Neural cell (in vitro differentiated cells): ENCODE results near the gene LRRC56. TPM values are rescaled to one million over a fixed set of nuclear protein-coding genes. Genes with fewer than 3 reads are reported as not detected.

Experiments
- H2AFZ ChIP-seq: fragments of 200-600, 300-800 bp; sonication (generic), shearing (Covaris generic); 2 replicates; pipeline ENCODE4 v1.6.0; 2014; ENCODE audit warnings: low read depth, mild to moderate bottlenecking, antibody characterized with exemption, low read length, moderate library complexity
- H3F3A ChIP-seq: fragments of 200-600 bp; shearing (Covaris generic); 2 replicates; pipeline ENCODE4 v1.6.1; 2016; ENCODE audit warnings: mild to moderate bottlenecking, moderate library complexity, mixed read lengths, antibody characterized with exemption, low read length; ENCODE audit not compliant: insufficient read depth, poor library complexity, severe bottlenecking
- H3K27ac ChIP-seq: fragments of 200-600, 300-800 bp; sonication (generic), shearing (Covaris generic); 2 replicates; pipeline ENCODE4 v1.5.1; 2014; ENCODE audit warnings: mild to moderate bottlenecking, low read length, moderate library complexity
- H3K27me3 ChIP-seq: fragments of 300-800, 200-600 bp; sonication (generic), shearing (Covaris generic); 2 replicates; pipeline ENCODE4 v1.6.0; 2014; ENCODE audit warnings: mild to moderate bottlenecking, low read depth, low read length, moderate library complexity; ENCODE audit not compliant: insufficient read depth
- H3K36me3 ChIP-seq: fragments of 300-800, 200-600 bp; sonication (generic), shearing (Covaris generic); 2 replicates; pipeline ENCODE4 v1.5.1; 2014; ENCODE audit warnings: mild to moderate bottlenecking, antibody characterized with exemption, low read length, moderate library complexity; ENCODE audit not compliant: insufficient read depth
- H3K4me2 ChIP-seq: fragments of 300-800, 200-600 bp; sonication (generic), shearing (Covaris generic); 2 replicates; pipeline ENCODE4 v1.6.0; 2014; ENCODE audit warnings: mild to moderate bottlenecking, low read length
- H3K4me3 ChIP-seq: fragments of 300-800, 200-600 bp; sonication (generic), shearing (Covaris generic); 2 replicates; pipeline ENCODE4 v1.5.1; 2014; ENCODE audit warnings: mild to moderate bottlenecking, low read length, moderate library complexity
- H3K79me2 ChIP-seq: fragments of 200-600 bp; shearing (Covaris generic); replicated peaks from 2 replicates; pipeline ENCODE4 v1.6.0; 2014; ENCODE audit warnings: mild to moderate bottlenecking, low read length, moderate library complexity; ENCODE audit not compliant: insufficient read depth
- H3K9ac ChIP-seq: fragments of 300-800, 200-600 bp; sonication (generic), shearing (Covaris generic); 2 replicates; pipeline ENCODE4 v1.6.1; 2016; ENCODE audit warnings: mild to moderate bottlenecking, low read length, mixed read lengths
- H3K9me2 ChIP-seq: fragments of 200-600 bp; shearing (Covaris generic); 2 replicates; pipeline ENCODE4 v1.6.1; 2016; ENCODE audit warnings: mild to moderate bottlenecking, low read length, mixed read lengths; ENCODE audit not compliant: insufficient read depth
- H3K9me3 ChIP-seq: fragments of 200-600, 300-800 bp; sonication (generic), shearing (Covaris generic); 2 replicates; pipeline ENCODE4 v1.6.1; 2016; ENCODE audit warnings: mild to moderate bottlenecking, mixed run types, low read length, moderate library complexity, mixed read lengths
- H4K20me1 ChIP-seq: fragments of 200-600 bp; shearing (Covaris generic); 2 replicates; pipeline ENCODE4 v1.6.1; 2016; ENCODE audit warnings: mild to moderate bottlenecking, mixed run types; ENCODE audit not compliant: insufficient read depth
- EP300 ChIP-seq: fragments of 450-650 bp; conservative IDR thresholded peaks from 2 replicates; pipeline ENCODE4 v1.6.1; 2014; ENCODE audit warnings: antibody characterized with exemption, mild to moderate bottlenecking, moderate library complexity; ENCODE audit not compliant: poor library complexity, severe bottlenecking
- EZH2 ChIP-seq: fragments of 200-600, 300-800 bp; shearing (Covaris generic), sonication (generic); IDR thresholded peaks from 2 replicates; pipeline ENCODE4 v1.6.1; 2014; ENCODE audit warnings: antibody characterized with exemption, low read length, borderline replicate concordance, mild to moderate bottlenecking; ENCODE audit not compliant: insufficient read depth, poor library complexity, severe bottlenecking
- MXI1 ChIP-seq: fragments of 450-650 bp; conservative IDR thresholded peaks from 2 replicates; pipeline ENCODE4 v1.6.1; 2014; ENCODE audit warnings: antibody characterized with exemption, mild to moderate bottlenecking; ENCODE audit not compliant: poor library complexity, severe bottlenecking
- POLR2AphosphoS5 ChIP-seq: IDR thresholded peaks from 2 replicates; pipeline ENCODE4 v1.6.1; 2012
- RAD21 ChIP-seq: fragments of 450-650 bp; conservative IDR thresholded peaks from 2 replicates; pipeline ENCODE4 v1.6.1; 2014; ENCODE audit warnings: antibody characterized with exemption, mild to moderate bottlenecking, moderate library complexity
- SMC3 ChIP-seq: fragments of 450-650 bp; conservative IDR thresholded peaks from 2 replicates; pipeline ENCODE4 v1.6.1; 2014; ENCODE audit warnings: antibody characterized with exemption, mild to moderate bottlenecking, moderate library complexity; ENCODE audit not compliant: poor library complexity
- TAF1 ChIP-seq: IDR thresholded peaks from 2 replicates; pipeline ENCODE4 v1.6.1; 2012; ENCODE audit warnings: low read depth
- polyA plus RNA-seq: library from polyadenylated mRNA; depleted of rRNA; stranded (reverse); fragments of >200 nt; gene quantifications from 2 replicates; pipeline ENCODE4 v1.2.3, GENCODE V29; 2014
- TF ChIP-seq, protein P1 (sequence below): IDR thresholded peaks from 2 replicates; pipeline ENCODE4 v1.6.1; 2012; ENCODE audit warnings: borderline replicate concordance
- TF ChIP-seq, protein P2 (sequence below): fragments of 450-650 bp; IDR thresholded peaks from 2 replicates; pipeline ENCODE4 v1.5.1; 2014; ENCODE audit warnings: antibody characterized with exemption, mild to moderate bottlenecking, moderate library complexity; ENCODE audit not compliant: poor library complexity, severe bottlenecking

Gene LRRC56
- polyA plus RNA-seq, 1 donor from 2014 or later: 0.76 TPM

DNA sequence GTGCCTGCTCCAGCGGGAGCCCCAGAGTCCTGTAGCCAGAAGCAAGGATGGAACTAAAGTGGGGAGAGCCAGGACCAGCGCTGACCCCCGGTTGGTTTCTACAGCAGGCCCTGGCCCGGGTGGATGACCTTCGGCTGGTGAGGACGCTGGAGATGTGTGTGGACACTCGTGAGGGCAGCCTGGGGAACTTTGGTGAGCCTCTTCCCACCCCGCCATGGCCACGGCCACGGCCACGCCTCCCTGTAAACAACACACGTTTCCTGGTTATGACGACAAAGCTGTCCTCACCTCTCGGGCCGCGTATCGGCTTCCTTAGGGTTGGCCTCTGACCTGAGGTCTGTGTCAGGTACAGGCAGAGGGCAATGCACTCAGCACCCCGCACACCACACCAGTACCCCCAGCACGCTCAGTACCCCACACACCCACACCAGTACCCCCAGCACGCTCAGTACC is 4.1 kb downstream of the LRRC56 start:
- no peak overlapping the region for H3K27ac ChIP-seq
- no peaks in the 10 kb centered on the region for H3K36me3 ChIP-seq
- no peaks in the 10 kb centered on the region for H3K9me2 ChIP-seq
- TF ChIP-seq, protein P1, sequence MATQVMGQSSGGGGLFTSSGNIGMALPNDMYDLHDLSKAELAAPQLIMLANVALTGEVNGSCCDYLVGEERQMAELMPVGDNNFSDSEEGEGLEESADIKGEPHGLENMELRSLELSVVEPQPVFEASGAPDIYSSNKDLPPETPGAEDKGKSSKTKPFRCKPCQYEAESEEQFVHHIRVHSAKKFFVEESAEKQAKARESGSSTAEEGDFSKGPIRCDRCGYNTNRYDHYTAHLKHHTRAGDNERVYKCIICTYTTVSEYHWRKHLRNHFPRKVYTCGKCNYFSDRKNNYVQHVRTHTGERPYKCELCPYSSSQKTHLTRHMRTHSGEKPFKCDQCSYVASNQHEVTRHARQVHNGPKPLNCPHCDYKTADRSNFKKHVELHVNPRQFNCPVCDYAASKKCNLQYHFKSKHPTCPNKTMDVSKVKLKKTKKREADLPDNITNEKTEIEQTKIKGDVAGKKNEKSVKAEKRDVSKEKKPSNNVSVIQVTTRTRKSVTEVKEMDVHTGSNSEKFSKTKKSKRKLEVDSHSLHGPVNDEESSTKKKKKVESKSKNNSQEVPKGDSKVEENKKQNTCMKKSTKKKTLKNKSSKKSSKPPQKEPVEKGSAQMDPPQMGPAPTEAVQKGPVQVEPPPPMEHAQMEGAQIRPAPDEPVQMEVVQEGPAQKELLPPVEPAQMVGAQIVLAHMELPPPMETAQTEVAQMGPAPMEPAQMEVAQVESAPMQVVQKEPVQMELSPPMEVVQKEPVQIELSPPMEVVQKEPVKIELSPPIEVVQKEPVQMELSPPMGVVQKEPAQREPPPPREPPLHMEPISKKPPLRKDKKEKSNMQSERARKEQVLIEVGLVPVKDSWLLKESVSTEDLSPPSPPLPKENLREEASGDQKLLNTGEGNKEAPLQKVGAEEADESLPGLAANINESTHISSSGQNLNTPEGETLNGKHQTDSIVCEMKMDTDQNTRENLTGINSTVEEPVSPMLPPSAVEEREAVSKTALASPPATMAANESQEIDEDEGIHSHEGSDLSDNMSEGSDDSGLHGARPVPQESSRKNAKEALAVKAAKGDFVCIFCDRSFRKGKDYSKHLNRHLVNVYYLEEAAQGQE: no peak
- no peak for TF ChIP-seq SMC3
- TF ChIP-seq POLR2AphosphoS5: no peak
- no peak for TF ChIP-seq RAD21
- no peaks in the 10 kb centered on the region for H3K9me3 ChIP-seq
- H3F3A ChIP-seq: no peaks in the 10 kb centered on the region
- no peak overlapping the region for H3K4me2 ChIP-seq
- H3K79me2 ChIP-seq: no peaks in the 10 kb centered on the region
- no peak overlapping the region for H3K4me3 ChIP-seq
- no peaks in the 10 kb centered on the region for H4K20me1 ChIP-seq
- no peak overlapping the region for H2AFZ ChIP-seq
- H3K9ac ChIP-seq: no peak overlapping the region
- H3K27me3 ChIP-seq: no peaks in the 10 kb centered on the region

DNA sequence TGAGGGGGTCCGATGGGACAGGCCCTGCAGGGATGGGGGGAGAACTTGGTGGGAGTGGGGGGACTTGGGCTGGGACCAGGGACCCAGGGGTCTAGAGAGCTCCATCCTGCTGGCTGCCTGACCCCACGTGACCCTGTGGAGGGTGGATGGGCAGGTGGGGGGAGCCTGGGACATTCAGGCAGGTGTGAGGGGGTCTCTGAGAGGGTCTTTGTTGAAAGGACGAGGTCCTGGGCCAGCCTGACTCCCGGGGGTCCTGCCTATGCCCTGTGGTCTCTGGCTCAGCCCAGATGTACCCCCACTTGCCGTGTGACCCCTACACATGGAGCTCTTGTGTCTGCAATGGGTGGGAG is 7.5 kb downstream of the LRRC56 start:
- Histone ChIP-seq H3K9ac (no peak overlapping the region), H3K36me3 (no peaks in the 10 kb centered on the region), H3K27me3 (no peaks in the 10 kb centered on the region), H3K9me3 (no peaks in the 10 kb centered on the region), H3K9me2 (no peaks in the 10 kb centered on the region), H3F3A (no peaks in the 10 kb centered on the region), H3K27ac (no peak overlapping the region), H3K79me2 (no peaks in the 10 kb centered on the region), H4K20me1 (no peaks in the 10 kb centered on the region), H2AFZ (no peak overlapping the region), H3K4me2 (no peak overlapping the region), H3K4me3 (no peak overlapping the region)
- TF ChIP-seq, protein P1: no peak
- no peak for TF ChIP-seq SMC3
- TF ChIP-seq, protein P2, sequence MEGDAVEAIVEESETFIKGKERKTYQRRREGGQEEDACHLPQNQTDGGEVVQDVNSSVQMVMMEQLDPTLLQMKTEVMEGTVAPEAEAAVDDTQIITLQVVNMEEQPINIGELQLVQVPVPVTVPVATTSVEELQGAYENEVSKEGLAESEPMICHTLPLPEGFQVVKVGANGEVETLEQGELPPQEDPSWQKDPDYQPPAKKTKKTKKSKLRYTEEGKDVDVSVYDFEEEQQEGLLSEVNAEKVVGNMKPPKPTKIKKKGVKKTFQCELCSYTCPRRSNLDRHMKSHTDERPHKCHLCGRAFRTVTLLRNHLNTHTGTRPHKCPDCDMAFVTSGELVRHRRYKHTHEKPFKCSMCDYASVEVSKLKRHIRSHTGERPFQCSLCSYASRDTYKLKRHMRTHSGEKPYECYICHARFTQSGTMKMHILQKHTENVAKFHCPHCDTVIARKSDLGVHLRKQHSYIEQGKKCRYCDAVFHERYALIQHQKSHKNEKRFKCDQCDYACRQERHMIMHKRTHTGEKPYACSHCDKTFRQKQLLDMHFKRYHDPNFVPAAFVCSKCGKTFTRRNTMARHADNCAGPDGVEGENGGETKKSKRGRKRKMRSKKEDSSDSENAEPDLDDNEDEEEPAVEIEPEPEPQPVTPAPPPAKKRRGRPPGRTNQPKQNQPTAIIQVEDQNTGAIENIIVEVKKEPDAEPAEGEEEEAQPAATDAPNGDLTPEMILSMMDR: no peak
- no peak for TF ChIP-seq TAF1
- no peak for TF ChIP-seq EZH2
- no peak for TF ChIP-seq RAD21
- no peak for TF ChIP-seq POLR2AphosphoS5
- TF ChIP-seq EP300: no peak
- no peak for TF ChIP-seq MXI1
